Glutamatergic neuron (in vitro differentiated cells): Measurements from ENCODE around the gene CEL. TPM values are rescaled to one million over a fixed set of nuclear protein-coding genes. Genes with fewer than 3 reads are reported as not detected.

Source experiments
- DNase-seq: peaks from one replicate; pipeline ENCODE4 v3.0.0; 2022
- H3K27ac Mint-ChIP-seq: one replicate; pipeline ENCODE4 v1.8.0; 2020; ENCODE audit warnings: mild to moderate bottlenecking, mixed read lengths, inconsistent platforms; ENCODE audit not compliant: unreplicated experiment
- H3K27me3 Mint-ChIP-seq: one replicate; pipeline ENCODE4 v1.8.0; 2020; ENCODE audit warnings: mild to moderate bottlenecking, moderate library complexity, mixed read lengths, inconsistent platforms; ENCODE audit not compliant: unreplicated experiment
- H3K36me3 Mint-ChIP-seq: one replicate; pipeline ENCODE4 v1.8.0; 2020; ENCODE audit warnings: mild to moderate bottlenecking, mixed read lengths, inconsistent platforms; ENCODE audit not compliant: unreplicated experiment
- H3K4me1 Mint-ChIP-seq: one replicate; pipeline ENCODE4 v1.8.0; 2020; ENCODE audit warnings: mild to moderate bottlenecking, low read depth, mixed read lengths, inconsistent platforms; ENCODE audit not compliant: unreplicated experiment
- H3K4me3 Mint-ChIP-seq: one replicate; pipeline ENCODE4 v1.8.0; 2020; ENCODE audit warnings: mild to moderate bottlenecking, mixed read lengths, inconsistent platforms; ENCODE audit not compliant: unreplicated experiment
- H3K9me3 Mint-ChIP-seq: one replicate; pipeline ENCODE4 v1.8.0; 2020; ENCODE audit warnings: mild to moderate bottlenecking, moderate library complexity, mixed read lengths, inconsistent platforms; ENCODE audit not compliant: unreplicated experiment
- CTCF ChIP-seq: fragments of 200-600 bp; sonication (generic); IDR thresholded peaks from one replicate; pipeline ENCODE4 v1.5.0; 2021; ENCODE audit not compliant: partially characterized antibody, unreplicated experiment
- total RNA-seq: library from RNA; stranded (reverse); fragmentation: NEBNext Ultra II Directional; extraction: Animal tissue kit (Norgen Biotek cat#: 25700); gene quantifications from one replicate; pipeline ENCODE4 v1.2.1, GENCODE V29; 2021; ENCODE audit not compliant: unreplicated experiment

CEL gene
- total RNA-seq, 1 donor from 2014 or later, result 3.8 TPM

- no peak for DNase-seq
- H3K27me3 Mint-ChIP-seq, result peaks cover 18% of the 10 kb centered on the region
- no peaks in the 10 kb centered on the region for H3K36me3 Mint-ChIP-seq
- no peak overlapping the region for H3K27ac Mint-ChIP-seq
- H3K9me3 Mint-ChIP-seq, result peaks cover 11% of the 10 kb centered on the region
- H3K4me3 Mint-ChIP-seq, result no peak overlapping the region
- H3K4me1 Mint-ChIP-seq, result peaks cover 4% of the 10 kb centered on the region
- TF ChIP-seq CTCF, result no peak
These were observed 44.9 kb downstream of the CEL start for GRCh38 chr9:133106511-133107244.

- DNase-seq, result peak; percentile 10
- peaks cover 15% of the 10 kb centered on the region for H3K9me3 Mint-ChIP-seq
- peaks cover 4% of the 10 kb centered on the region for H3K4me1 Mint-ChIP-seq
- TF ChIP-seq CTCF, result no peak
- H3K36me3 Mint-ChIP-seq, result no peaks in the 10 kb centered on the region
- H3K27me3 Mint-ChIP-seq, result peaks cover 18% of the 10 kb centered on the region
- no peak overlapping the region for H3K4me3 Mint-ChIP-seq
- H3K27ac Mint-ChIP-seq, result no peak overlapping the region
These were observed 45.5 kb downstream of the CEL start for GRCh38 chr9:133107245-133107722.

- no peak for DNase-seq
- Mint-ChIP-seq H3K4me1 (peaks cover 6% of the 10 kb centered on the region), H3K4me3 (no peak overlapping the region), H3K27me3 (peaks cover 17% of the 10 kb centered on the region), H3K36me3 (no peaks in the 10 kb centered on the region), H3K9me3 (peaks cover 15% of the 10 kb centered on the region), H3K27ac (peak overlapping the region; percentile 48)
- no peak for TF ChIP-seq CTCF
These were observed 46.4 kb downstream of the CEL start for GRCh38 chr9:133107961-133108793.

GRCh38 chr9:133108794-133109641 lies 47.2 kb downstream of the CEL start:
- no peak for TF ChIP-seq CTCF
- peaks cover 23% of the 10 kb centered on the region for H3K27me3 Mint-ChIP-seq

More at GRCh38 chr9:133108794-133109641, 47.2 kb downstream of the CEL start:
- H3K4me1 Mint-ChIP-seq, result peaks cover 14% of the 10 kb centered on the region
- H3K36me3 Mint-ChIP-seq, result no peaks in the 10 kb centered on the region
- peaks cover 19% of the 10 kb centered on the region for H3K9me3 Mint-ChIP-seq
- H3K4me3 Mint-ChIP-seq, result no peak overlapping the region
- peak overlapping the region; percentile 66 for H3K27ac Mint-ChIP-seq
- no peak for DNase-seq
